GM12865 (cell line): ENCODE measurements around the gene SEBOX.

Experiments used
- DNase-seq: peaks from one replicate; pipeline ENCODE4 v3.0.0; 2010; ENCODE audit warnings: low read depth
- H3K4me3 ChIP-seq: 2 replicates; pipeline ENCODE4 v1.5.1; 2011; ENCODE audit warnings: mild to moderate bottlenecking, low read depth, low read length, control low read depth
- TF ChIP-seq, protein P1 (sequence below): IDR thresholded peaks from 2 replicates; pipeline ENCODE4 v1.5.1; 2011; ENCODE audit warnings: low read length, control low read depth, low read depth, inconsistent platforms; ENCODE audit not compliant: insufficient read depth; ENCODE audit errors: missing control alignments

Gene SEBOX

DNA sequence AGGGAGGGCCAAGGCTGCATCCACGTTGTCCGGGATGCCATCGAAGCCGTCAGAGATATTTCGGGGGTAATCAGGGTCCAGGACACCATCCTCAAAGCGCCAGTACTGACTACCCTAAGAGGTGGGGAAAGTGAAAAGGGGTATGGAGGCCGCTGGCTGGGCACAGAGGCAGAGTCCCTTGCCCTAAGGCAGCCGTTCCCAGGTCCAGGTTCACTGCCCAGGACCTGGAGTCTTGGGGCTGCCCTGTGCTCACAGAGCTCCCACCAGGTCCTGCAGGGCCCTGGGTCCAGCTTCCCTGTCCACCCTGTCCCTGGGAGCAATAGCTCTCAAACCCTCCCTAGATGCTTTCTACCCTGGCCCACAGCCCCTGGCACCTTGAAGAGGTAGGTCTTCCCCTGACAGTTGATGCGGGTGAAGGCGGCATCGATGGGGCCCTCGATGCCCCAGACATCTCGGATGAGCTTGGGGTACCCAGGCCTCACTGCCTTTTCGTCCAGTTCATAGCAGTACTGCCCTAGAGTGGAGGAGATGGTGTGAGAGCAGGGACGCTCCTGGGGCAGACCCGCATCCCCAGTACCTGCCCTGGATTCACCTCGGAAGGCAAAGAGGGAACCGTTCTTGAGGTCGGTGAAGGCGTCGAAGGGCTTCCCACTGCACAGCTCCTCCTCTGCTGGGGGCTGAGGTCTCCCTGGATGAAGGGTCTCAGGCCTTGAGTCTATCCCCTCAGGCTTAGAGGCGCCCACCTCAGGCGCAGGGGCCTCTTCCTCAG is 4.1 kb upstream of the SEBOX start:
- DNase-seq, result no peak
- TF ChIP-seq, protein P1, sequence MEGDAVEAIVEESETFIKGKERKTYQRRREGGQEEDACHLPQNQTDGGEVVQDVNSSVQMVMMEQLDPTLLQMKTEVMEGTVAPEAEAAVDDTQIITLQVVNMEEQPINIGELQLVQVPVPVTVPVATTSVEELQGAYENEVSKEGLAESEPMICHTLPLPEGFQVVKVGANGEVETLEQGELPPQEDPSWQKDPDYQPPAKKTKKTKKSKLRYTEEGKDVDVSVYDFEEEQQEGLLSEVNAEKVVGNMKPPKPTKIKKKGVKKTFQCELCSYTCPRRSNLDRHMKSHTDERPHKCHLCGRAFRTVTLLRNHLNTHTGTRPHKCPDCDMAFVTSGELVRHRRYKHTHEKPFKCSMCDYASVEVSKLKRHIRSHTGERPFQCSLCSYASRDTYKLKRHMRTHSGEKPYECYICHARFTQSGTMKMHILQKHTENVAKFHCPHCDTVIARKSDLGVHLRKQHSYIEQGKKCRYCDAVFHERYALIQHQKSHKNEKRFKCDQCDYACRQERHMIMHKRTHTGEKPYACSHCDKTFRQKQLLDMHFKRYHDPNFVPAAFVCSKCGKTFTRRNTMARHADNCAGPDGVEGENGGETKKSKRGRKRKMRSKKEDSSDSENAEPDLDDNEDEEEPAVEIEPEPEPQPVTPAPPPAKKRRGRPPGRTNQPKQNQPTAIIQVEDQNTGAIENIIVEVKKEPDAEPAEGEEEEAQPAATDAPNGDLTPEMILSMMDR, result no peak
- H3K4me3 ChIP-seq, result no peak overlapping the region

DNA sequence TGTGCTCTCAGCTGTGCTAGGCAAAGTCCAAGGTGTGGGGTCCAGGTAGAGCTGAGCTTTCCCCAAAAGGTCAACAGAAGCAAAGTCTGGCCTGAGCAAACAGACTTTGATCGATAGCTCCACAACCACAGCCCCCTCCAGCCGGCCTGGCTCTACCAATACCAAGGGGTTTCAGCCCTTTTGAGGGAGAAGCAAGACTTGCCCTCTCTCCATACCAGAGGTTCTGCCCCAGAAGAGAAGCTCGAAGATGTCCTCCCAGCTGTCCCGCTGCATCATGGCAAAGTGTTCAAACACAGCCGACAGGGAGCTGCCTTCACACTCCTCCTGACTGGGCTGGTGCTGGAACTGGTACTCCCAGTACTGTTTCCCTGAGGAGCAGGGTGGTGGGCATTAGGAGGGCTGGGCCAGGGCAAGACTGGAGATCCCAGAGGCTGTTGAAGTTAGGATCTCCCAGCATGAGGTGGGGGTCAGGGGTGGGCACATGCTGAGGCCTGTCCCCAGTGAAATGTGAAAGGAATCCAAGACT is 3.4 kb upstream of the SEBOX start:
- TF ChIP-seq, protein P1, result no peak
- no peak for DNase-seq
- no peak overlapping the region for H3K4me3 ChIP-seq

DNA sequence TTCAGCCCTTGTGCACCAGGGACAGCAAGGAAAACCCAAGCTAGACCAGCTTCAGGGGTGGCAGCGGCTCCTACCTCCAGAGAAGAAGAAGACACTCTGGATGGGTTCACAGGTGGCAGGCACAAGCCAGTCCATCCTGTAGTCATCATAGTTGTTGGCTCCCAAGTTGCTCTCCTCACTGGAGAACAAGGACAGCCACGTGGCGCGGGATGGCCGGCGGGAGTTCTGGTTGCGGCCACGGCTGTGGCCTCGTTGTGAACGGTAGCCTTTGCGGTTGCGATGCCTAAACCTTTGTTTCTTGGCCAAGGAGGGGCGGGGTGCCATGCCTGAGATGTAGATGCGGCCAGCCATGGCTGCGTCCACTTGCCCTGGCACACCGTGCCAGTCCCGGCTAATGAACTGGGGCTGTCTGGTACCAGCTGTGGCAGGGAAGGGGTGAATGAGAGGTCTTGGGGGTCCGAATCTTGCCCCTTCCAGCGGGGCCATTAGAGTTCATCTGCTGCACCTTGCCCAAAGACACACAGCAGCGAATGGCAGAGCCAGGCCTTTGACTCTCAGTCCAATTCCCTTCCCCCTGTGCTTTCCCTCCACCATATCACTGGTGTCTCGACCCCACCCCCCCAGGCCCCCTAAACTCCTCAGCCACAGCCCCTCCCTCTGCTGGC is 2.8 kb upstream of the SEBOX start:
- DNase-seq, result no peak
- TF ChIP-seq, protein P1, result no peak
- H3K4me3 ChIP-seq, result no peak overlapping the region

DNA sequence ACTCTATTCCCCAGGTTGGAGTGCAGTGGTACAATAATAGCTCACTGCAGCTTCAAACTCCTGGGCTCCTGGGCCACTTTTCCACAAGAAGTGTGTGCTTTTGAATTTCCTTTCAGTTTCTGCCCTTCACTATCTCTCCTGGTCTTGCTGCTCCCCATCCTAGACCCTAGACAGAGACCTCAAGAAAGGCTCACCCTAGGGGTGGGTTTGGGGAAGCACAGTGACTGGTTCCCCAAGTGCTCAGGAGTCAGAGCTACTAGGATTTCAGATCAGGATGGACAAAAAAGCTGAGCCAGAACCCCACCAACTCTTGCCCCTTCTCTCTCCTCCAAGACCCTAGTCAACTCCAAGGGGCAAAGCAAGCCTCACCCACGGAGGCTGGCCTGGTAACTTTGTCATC is 1.6 kb upstream of the SEBOX start:
- no peak for DNase-seq
- TF ChIP-seq, protein P1, result no peak

DNA sequence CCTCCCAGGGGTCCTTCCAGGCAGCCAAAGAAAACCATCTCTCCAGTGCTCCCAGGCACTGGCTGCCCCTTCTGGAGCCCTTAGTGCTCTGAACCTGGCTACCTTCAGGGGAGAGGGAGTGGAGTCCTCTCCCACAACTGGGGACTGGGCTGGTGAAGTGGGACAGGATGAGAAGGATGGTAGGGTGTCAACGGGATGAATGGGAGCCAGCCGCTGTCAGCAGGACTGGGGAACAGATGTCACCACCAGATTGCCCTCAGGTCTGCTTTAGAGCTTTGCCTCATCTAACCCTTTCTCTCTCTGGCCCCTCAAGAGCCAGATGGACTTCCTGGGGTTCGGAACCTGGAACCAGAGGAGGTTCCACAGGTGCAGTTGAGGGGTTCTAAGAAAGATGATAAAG is 488 bp upstream of the SEBOX start:
- no peak for DNase-seq
- no peak overlapping the region for H3K4me3 ChIP-seq
- TF ChIP-seq, protein P1, result no peak

More for the DNA sequence above, 1.6 kb upstream of the SEBOX start:
- no peak overlapping the region for H3K4me3 ChIP-seq

DNA sequence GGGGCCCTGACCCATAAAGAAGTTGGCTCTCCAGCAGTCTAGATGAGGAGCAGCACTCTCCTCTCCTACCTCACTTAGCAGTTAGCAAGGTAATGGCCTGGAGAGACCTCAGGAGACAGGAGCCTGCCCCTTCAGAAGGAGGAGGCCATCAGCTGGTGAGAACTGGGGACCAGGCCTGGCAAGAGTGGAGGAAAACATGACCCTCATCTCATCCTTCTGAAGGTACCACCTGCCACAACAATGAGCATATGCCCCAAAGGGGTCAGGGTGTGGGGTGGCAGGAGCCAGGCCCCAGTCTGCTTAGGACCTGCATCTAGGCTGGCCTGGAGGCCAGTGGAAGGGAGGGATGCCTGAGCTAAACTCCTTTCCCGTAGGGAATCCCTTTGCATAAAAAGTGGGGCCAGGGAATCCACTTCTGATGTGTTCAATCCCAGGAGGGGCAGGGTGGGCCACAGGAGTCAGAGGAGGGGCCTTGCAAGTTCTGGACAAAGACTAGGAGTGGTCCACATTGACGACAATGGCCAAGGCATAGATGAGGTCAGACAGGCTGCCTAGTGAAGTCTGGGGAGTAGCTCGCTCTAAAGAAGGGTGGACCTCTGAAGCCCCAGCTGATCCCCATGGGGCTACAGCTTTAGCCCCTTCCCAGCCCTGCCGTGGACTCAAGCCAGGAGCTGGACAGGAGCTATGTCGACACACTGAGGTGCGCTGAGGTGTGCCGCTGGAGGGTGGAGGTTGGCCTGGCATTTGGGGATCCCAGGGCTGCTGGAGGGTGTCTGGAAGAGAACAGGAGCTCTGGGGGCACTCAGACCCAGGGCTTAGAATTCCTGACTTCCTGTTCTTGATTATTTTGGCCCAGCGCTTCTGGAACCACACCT is 986 bp downstream of the SEBOX start:
- H3K4me3 ChIP-seq, result no peak overlapping the region
- no peak for DNase-seq
- TF ChIP-seq, protein P1, result no peak
